Measurements from ENCODE around the gene TRUB1.
"Not testable (repeated sequence)": the region's sequence is repeated elsewhere in the genome, so short reads cannot be mapped to it uniquely, and the experiment has no call there.

Gene TRUB1

GRCh38 chr10:114925587-114926586 lies 12.1 kb upstream of the TRUB1 start:
- DNase-seq (ENCODE audit: low read depth in 3 of 3), result peak in 1 of 3 experiments; percentile 10

GRCh38 chr10:114928818-114929217 lies 9.2 kb upstream of the TRUB1 start:
- DNase-seq (ENCODE audit: low read depth in 3 of 3), result no peak

GRCh38 chr10:114930320-114930719 lies 7.7 kb upstream of the TRUB1 start:
- no peak for DNase-seq (ENCODE audit: low read depth in 3 of 3)

GRCh38 chr10:114931072-114931679 lies 6.8 kb upstream of the TRUB1 start:
- DNase-seq (ENCODE audit: low read depth in 3 of 3), result no peak

- DNase-seq (ENCODE audit: low read depth in 3 of 3), result no peak
These were observed 5.8 kb upstream of the TRUB1 start for GRCh38 chr10:114932225-114932624.

- no peak for DNase-seq (ENCODE audit: low read depth in 3 of 3)
These were observed 5.0 kb upstream of the TRUB1 start for GRCh38 chr10:114932945-114933344.

- DNase-seq (ENCODE audit: low read depth in 3 of 3), result no peak
These were observed 4.4 kb upstream of the TRUB1 start for GRCh38 chr10:114933588-114933987.

- DNase-seq (ENCODE audit: low read depth in 3 of 3), result not testable (repeated sequence)
These were observed 4.0 kb upstream of the TRUB1 start for GRCh38 chr10:114933995-114934394.

- no peak for DNase-seq (ENCODE audit: low read depth in 3 of 3)
These were observed 830 bp downstream of the TRUB1 start for GRCh38 chr10:114938856-114939193.

- DNase-seq (ENCODE audit: low read depth in 3 of 3), result no peak
These were observed 2.7 kb downstream of the TRUB1 start for GRCh38 chr10:114940735-114941134.

GRCh38 chr10:114943000-114943399 lies 5.0 kb downstream of the TRUB1 start:
- DNase-seq (ENCODE audit: low read depth in 3 of 3), result no peak

- DNase-seq (ENCODE audit: low read depth in 3 of 3), result no peak
These were observed 15.1 kb downstream of the TRUB1 start for GRCh38 chr10:114953047-114953446.

- no peak for DNase-seq (ENCODE audit: low read depth in 3 of 3)
These were observed 18.0 kb downstream of the TRUB1 start for GRCh38 chr10:114955984-114956383.

- no peak for DNase-seq (ENCODE audit: low read depth in 3 of 3)
These were observed 18.5 kb downstream of the TRUB1 start for GRCh38 chr10:114956466-114956865.

GRCh38 chr10:114957122-114957521 lies 19.1 kb downstream of the TRUB1 start:
- no peak for DNase-seq (ENCODE audit: low read depth in 3 of 3)

- DNase-seq (ENCODE audit: low read depth in 3 of 3), result no peak
These were observed 19.7 kb downstream of the TRUB1 start for GRCh38 chr10:114957673-114958072.

GRCh38 chr10:114962441-114962840 lies 24.4 kb downstream of the TRUB1 start:
- DNase-seq (ENCODE audit: low read depth in 3 of 3), result no peak

- no peak for DNase-seq (ENCODE audit: low read depth in 3 of 3)
These were observed 25.9 kb downstream of the TRUB1 start for GRCh38 chr10:114963908-114964307.

- DNase-seq (ENCODE audit: low read depth in 3 of 3), result no peak
These were observed 29.1 kb downstream of the TRUB1 start for GRCh38 chr10:114967071-114967470.

- DNase-seq (ENCODE audit: low read depth in 3 of 3), result no peak
These were observed 32.5 kb downstream of the TRUB1 start for GRCh38 chr10:114970515-114970914.

- no peak for DNase-seq (ENCODE audit: low read depth in 3 of 3)
These were observed 35.3 kb downstream of the TRUB1 start for GRCh38 chr10:114973306-114973705.

- DNase-seq (ENCODE audit: low read depth in 3 of 3), result no peak
These were observed 36.0 kb downstream of the TRUB1 start for GRCh38 chr10:114973997-114974396.

GRCh38 chr10:114974625-114975024 lies 36.6 kb downstream of the TRUB1 start:
- no peak for DNase-seq (ENCODE audit: low read depth in 3 of 3)

Data from stimulated activated CD4-positive, alpha-beta T cell treated with anti-CD3 and anti-CD28 coated beads, TNF-alpha, amount 100 ng/mL, for 24 hours (primary cell).